GM19372 (cell line): ENCODE results near the gene STARD13.

Experiments
- ATAC-seq: cut with Tn5 transposase; IDR thresholded peaks from one replicate; pipeline ENCODE4 v1.9.1; 2021; ENCODE audit warnings: mild to moderate bottlenecking, low read depth, moderate library complexity; ENCODE audit not compliant: unreplicated experiment

The STARD13 gene

DNA sequence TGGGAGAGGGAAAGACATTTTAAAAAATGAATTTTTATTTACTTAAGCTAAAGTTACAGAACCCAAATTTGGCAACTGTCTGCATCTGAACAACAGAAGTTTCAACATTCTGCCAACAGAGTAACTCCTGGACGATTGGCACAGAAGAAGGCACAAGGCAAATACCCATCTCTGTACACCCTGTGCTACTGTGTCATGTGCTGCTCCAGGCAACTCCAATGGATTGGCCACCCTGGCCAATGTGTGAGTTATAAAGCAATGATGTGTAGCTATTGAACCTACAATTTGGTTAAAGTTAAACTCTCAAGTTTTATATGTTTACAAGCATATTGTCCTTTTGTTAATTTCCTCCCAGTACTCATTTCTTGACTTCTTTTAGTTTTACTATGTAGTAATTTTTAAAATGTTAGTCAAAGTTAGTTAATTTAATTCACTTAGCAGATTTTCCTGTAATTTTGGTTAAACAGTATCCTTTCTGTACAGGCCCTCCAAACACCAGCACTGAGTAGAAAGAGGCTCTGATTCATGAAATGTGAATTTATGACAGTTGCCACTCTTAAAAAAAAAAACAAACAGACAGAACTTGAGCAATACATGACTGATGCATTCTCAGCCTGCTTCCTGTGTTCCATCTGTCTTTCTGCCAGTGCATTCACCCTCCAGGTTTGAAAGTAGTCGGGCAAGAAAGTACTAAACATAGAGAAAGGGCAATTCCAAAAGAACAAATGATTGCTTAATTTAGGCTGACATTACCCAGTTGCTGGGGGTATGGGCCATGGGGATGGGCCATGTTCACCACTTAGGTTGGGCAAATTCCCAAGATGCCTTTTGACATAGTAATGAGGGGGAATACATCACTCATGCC, 5.9 kb downstream of the STARD13 start:
- no peak for ATAC-seq

DNA sequence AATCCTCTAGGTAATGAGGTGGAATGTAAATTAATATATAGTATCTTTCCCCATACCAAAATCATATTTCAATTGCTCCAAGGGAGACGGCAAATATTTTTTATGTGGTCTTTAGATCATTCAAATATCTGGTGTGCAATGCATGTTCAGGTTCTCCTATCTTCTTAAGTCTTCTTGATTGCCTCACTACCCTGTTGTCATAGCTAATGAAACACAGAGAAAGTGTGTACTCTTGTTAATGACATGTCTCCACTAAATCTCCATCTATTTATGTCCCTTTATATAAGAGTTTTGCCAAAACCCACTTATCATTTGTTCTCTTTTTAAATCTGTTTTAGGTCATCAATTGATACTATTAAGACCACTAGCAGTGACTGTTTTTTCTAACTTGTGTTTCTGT, 6.6 kb downstream of the STARD13 start:
- ATAC-seq = no peak

DNA sequence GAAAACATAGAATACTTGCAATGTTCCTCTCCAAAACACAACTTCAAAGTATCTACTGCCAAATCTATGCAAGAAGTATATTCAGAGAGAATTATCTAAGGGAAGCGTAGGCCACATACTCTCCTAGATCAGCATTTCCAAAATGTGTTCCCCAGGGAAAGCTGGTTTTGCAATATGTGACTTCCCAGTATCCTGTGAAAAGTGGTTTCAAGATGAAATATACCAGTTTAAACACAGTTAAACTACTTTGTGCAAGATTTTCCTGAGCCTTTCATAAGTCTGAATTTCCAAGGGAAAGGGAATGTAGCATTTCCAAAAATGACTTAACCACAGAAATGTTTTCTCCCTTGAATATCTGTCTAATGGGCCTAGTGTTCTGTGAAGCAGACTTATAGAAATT, 7.6 kb downstream of the STARD13 start:
- ATAC-seq = no peak

DNA sequence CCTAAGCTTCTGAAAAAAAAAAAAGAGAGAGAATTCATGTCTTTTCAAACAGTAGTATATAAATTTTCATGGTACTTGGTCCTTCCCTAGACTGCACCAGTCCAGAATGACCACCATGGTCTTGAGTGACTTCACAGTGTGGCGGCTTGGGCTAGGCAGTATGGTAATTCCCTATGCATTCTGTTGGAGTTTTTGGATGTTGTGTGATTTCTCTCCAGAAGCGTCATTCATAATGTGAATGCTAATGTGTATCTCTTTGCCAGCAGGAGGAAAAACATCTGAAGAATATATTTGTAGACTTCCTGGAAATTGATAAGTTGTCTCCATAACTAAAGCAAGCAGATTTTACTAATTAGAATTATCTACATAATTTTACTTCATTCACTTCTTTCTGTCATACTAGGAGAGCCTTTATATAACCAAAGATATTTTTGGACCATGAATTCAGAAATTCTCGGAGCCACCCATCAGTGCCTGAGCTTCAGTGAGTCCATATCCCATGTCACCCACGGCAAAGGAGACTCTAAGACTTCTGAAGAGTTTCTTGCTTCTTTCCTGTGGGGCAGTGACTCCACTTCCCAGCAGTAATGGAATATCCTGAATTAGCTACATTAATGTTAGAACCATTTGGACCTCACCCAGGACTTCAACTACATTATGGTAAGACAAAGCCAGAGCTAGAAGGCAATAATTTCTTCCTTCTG, 8.4 kb downstream of the STARD13 start:
- ATAC-seq = no peak

DNA sequence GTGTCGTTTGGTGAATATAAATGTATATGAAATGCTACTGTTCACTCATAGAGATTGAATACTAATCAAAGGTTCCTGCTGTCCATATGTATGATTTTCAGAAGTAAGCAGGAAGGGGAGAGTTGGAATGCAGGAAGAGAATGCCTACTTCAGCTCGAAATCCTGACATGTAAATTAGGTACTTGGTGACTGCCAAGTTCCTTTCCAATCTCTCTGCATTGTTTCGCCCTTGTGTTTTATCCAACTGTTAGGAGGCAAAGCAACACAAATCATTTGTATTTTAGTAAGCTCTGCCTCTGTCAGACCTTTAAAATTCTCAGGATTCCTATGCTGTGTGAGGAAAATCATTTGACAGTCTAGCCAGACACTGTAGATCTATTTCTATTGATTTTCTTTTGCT, 9.0 kb downstream of the STARD13 start:
- ATAC-seq = no peak

DNA sequence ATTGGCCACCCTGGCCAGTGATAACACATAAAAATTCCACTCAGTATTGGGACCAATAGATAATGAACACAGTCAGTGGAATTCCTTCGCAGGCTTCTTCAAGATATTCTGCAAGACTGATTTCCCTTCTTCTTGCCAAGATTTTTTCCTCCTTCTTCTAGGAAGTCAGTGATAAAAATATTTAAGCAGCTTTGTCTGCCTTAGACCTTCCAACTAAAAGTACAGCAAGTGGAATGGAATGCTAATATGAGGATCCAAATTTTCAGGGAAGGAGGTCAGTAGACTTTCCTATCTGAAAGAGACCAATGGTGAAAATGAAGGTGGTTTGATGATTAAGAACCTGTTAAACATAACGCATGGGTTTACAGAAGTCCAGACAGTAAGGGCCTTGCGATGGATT, 9.6 kb downstream of the STARD13 start:
- ATAC-seq = no peak

DNA sequence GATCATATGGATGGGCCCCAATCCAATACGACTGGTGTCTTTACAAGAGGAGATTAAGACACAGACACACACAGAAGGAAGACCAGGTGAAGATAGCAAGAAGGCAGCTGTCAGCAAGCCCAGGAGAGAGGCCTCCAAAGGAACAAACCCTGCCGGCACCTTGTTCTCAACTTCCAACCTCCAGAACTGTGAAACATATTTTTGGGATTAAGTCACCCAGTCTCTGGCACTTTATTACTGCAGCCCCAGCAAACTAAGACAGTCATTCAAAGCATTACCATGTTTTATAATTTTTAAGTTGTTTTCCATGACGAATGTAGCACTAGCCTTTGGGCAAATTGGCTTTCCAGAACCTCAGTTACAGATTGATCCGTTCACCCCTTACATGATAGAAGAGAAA, 11.3 kb downstream of the STARD13 start:
- ATAC-seq = no peak

DNA sequence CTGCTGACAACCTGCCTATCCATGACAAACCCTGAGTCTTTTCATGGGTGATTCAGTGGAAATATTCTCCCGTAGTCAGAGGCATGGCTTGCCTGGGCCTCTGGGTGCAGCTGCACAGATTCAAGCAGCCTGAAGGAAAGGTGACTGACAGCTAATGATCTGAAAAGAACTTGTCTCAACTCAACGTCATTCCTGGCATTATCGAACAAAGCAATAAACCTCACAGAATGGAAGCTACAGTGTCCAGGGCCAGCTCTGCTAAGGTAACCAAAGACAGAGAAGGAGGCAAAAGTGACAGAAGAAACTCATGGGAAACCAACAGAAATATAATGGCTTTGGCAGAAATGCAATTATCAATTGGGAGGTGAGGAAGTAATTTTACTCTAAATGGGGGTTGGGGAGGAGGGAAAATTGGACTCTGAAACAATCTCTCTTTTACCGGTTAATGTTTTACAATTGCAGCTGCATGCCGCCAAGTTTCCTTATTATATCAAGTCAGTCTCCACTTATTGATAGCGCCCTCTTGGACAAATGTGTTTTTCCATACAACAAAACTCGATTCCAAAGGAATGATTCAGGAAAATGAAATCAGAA, 12.9 kb downstream of the STARD13 start:
- no peak for ATAC-seq

DNA sequence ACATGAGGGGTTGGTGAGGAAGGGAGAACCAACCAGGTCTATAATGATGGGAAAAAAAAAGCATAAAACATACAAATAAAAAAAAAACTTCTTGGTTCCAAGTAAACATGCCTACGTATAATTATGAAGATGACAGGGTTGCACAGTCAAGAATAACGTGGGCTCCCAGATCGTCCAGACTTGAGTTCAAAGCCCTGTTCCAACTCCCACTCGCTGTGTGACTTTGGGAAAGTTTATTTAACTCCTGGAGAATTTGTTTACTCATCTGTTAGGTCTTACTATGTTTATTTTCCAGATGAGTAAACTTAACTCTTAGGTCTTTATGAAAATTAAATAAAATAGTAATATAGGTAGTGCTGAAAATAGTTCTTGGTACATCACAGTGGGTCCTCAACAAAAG, 13.8 kb downstream of the STARD13 start:
- no peak for ATAC-seq

DNA sequence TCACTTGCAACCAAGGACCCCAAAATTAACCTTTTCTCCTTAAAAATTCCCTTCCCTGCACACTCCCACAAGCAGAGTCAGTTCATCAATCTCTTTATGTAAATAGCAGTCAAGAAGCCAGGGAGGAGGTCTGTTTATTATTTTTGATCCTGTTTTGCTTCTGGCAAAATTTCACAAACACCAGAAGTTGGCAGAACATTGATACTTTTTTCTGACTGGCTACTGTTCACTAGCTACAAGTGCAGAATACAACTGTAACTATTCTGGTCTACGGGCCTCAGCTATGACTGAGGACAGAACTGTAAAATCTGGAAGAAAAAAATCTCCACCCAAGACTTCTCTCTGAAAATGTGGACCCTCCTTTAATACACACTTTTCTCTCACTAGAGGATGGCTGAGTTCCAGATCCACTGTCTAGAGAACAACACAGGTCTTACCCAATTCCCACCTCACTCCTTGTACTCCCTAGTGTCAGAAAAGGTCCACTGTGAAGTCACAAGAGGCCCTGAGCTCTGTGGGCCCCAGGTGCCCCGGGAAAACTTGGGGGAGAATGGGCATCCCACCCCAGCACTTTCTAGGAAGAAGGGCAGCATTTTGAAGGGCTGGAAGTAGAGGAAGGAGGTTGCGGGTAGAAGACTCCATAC, 14.5 kb downstream of the STARD13 start:
- no peak for ATAC-seq

DNA sequence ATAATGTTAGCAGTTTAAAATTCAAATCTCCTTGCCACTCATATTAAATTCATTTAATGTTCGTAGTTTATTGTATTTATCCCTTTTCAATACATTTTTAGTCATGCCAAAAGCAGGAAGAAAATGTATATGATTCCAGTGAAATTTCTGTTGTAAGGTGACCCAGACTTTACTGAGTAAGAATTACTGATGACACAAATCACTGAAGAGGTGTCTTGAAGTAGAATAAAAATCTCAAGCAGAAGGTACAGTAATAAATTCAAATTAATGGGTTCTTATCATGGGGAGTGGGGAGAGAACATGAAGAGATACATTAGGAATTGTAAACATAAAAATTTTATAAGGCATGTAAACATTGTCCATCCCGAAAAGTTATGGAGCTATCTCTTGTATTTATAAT, 19.9 kb downstream of the STARD13 start:
- no peak for ATAC-seq

DNA sequence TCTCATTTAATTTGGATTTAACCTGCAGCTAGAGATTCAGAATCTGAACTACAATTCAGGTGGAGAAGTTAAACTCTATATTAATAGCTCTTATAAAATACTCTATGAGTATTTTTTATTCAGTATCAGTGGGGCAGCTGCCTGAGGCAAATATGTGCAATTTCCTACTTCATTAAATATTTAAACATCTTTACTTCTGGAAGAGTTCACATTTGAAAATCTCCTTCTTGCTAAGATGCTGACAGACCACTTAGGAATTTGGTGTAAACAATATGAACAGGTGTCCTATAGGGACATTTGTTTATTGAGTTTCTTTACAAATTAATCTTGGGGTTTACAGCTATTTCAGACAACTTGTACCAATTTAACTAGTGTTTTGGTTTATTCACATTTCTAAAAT, 20.4 kb downstream of the STARD13 start:
- ATAC-seq = no peak

DNA sequence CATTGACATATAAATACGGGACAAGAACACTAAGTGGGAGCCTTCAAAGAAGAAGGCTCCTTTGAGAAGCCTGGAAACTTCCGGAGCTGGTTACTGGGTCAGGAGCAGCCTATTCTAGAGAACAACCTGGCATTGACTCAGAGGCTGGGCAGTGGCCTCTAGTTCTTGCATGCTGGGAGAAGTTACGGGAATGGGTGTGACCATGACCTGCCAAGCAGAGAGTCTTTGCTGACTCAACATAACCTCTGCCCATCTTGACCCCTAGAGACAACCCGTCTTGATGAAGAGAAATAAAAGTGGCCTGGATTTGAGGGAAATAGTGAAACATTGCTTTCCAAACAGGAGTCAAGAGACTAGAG, 21.0 kb downstream of the STARD13 start:
- no peak for ATAC-seq

DNA sequence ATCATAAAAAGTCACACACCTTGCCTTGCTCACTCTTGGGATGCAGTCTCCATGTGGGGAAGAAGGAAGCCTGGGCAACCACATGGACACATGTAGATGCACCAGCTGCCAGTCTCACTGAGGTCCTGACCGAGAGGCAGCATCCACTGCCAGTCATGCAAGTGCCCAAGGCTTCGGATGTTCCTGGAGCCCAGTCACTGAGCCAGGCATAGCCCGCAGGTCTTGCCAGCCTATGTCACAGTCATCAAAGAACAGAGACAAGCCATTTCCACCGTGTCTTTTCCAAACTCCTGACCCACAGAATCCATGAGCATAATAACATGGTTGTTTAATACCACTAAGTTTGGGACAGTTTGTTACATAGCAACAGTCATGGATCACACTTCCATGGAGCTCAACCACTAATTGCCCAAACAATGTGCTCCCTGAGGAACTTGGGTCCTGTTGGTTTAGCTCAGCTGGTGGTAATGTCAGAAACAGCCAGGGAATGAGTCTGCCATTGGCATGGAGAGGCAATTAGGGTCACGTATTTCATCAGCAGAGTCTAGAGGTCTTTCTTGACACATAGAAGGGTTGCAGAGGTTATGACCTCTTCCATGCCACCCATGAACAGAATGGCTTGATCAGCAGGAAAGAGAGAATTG, 21.5 kb downstream of the STARD13 start:
- ATAC-seq = no peak

DNA sequence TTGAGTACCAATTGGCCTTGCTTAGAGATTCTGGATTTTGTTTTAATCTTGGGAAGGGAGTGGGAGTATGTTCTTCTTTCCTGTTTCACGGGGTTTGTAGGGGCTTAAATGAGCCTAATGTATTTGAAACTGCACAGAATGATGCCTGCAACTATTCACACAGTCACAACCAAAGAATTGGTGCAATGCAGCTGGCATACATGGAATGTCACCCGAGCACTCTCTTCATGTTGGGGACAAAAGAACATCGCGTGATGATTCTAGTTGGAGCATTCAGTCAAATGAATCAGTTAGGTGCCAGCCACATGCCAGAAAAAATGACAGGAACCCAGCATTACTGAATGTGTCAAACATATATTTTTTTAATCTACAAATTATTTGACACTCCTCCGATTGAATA, 22.1 kb downstream of the STARD13 start:
- ATAC-seq = no peak

DNA sequence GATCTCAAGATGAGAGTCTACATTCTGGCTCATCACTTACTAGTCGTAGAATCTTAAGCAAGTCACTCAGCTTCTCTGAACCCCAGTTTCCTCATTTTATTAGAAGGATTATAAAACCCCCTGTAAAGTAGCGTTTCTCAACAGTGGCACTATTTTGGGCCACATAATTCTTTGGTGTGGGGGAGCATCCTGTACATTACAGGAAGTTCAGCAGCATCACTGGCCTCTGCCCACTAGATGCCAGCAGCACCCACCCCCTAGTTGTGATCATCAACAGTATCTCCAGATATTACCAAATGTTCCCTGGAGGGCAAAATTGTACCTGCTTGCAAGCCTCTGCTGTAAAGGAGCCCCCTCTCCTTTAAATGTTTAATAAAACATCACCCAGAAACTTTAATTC, 22.6 kb downstream of the STARD13 start:
- no peak for ATAC-seq

DNA sequence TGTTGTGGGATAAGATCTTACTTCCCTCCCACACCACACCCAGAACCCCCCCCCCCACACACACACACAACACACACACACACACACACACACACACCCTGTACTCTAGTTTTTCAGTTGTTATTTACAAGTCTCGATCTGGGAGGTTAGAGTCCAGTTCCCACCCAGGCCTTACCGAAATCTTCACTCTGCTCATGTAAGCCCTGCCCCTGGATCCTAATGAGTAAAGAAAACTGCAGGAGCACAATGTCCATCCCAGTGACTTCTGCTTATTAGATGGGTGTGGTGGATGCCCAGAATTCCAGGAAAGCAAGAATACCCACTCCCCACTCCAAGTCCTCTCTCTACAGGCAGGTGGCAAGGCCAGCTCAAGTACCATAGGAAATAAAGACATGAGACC, 23.0 kb downstream of the STARD13 start:
- ATAC-seq = no peak

DNA sequence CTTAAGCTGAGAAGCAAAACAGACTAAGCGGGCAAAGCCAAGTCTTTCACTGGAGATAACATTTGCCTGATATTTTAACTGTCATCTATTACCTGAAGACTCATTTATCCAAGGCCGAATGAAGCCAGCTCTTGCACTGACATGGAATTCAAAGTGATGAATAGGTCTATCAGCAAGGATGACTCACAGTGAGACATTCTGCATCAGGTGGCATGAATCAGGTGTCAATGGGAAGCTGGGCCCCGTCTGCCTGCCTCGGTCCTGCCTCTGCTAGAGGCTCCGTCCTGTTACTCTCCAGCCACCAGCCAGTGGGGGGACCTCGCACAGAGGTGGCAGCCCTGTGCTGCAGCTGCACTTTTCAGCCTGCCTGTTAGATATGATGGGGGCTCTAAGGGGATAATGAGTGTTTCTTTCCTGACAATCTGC, 23.5 kb downstream of the STARD13 start:
- ATAC-seq = no peak

DNA sequence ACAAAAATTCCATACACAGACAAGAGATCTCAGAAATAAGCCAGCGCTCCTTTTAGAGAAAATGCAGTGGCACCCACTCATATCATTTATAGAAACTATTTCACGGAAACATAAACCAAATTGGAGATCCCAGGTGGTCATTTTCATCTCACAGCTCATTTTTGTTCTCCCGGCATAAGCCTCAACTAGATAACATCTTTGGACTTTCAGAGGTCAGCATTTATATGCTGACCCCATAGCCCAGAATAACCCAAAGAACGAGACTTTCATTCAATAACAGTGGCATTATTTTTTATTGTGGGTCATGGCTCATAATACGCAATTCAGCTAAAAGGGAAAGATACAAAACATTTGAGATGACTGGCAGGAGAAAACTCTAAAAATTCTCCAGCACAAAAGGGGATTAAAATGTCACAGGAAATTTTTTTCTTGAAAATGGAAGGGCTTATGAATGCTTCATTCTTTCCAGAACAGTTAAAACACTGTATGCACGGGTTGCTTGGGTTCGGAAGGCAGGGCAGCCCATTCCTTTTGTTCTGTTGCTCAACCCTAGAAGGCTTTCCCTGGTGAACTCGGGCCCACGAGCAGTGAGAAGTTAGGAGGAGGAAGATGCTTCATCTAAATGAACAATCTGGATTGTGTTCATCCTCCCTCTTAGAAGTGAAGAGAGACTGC, 24.0 kb downstream of the STARD13 start:
- ATAC-seq = no peak
